EL (cell line): ENCODE measurements around the gene OSBPL3.
A peak's percentile ranks its signal among the peaks of the same experiment; 100 is the strongest.
"Not testable (repeated sequence)": the region's sequence is repeated elsewhere in the genome, so short reads cannot be mapped to it uniquely, and the experiment has no call there.

Experiments used
- DNase-seq: peaks from one replicate; pipeline ENCODE4 v3.0.0-alpha.2; 2016

The OSBPL3 gene

DNA sequence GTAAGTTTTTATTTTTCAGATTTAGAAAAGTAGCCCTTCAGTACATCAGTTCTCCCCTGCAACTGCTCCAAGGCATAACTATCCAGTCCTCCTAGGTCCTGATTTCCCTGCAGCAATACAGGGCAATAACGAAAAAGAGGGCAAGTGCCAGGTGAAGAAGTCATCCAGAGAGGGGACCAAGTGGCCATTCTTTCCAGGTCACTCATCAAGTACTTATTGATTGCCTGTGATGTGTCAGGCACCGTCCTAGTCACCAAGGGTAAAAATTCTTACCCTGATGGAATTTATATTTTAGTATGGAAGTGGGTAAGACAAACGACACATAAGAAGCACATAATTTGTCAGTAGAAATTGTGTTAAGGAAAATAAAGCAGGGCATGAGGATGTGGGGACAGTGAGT is 155.6 kb downstream of the OSBPL3 start:
- no peak for DNase-seq

DNA sequence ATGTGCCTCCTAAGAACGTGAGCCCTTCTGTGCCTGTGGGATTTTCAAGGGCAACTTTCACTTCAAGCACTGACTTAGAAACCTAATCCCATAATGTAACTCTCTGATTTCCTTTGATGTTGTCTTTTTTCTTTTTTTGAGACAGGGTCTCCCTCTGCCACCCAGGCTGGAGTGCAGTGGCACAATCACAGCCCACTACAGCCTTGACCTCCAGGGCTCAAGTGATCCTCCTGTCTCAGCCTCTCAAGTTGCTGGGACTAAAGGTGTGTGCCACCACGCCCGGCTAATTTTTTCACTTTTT is 158.3 kb downstream of the OSBPL3 start:
- DNase-seq: no peak

- peak; percentile 97 for DNase-seq
These were observed 158.8 kb downstream of the OSBPL3 start for GRCh38 chr7:24821045-24821753.

GRCh38 chr7:24820730-24821044 is 159.3 kb downstream of the OSBPL3 start:
- DNase-seq: peak; percentile 94

GRCh38 chr7:24819916-24820689 is 159.9 kb downstream of the OSBPL3 start:
- peak; percentile 90 for DNase-seq

GRCh38 chr7:24817339-24817738 is 162.6 kb downstream of the OSBPL3 start:
- DNase-seq: no peak

DNA sequence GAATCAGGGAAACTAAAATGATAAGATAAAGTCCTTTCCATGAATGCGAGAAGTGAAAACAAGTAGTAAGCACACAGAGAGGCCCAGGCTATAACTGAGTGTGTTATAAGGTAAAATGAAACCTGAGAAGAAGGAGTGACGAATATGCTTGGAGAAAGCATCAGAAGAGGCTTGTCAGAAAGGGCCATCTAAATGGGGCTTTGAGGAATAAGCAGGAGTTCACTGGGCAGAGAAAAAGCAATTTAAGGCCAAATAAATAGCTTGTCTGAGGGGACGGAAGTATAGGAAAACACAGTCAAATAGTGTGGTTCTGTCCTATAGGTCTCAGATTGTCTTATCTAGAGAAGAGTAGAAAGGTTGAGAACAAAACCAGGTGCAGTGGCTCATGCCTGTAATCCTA is 163.1 kb downstream of the OSBPL3 start:
- DNase-seq: no peak

- peak; percentile 51 for DNase-seq
These were observed 167.6 kb downstream of the OSBPL3 start for GRCh38 chr7:24812305-24812945.

DNA sequence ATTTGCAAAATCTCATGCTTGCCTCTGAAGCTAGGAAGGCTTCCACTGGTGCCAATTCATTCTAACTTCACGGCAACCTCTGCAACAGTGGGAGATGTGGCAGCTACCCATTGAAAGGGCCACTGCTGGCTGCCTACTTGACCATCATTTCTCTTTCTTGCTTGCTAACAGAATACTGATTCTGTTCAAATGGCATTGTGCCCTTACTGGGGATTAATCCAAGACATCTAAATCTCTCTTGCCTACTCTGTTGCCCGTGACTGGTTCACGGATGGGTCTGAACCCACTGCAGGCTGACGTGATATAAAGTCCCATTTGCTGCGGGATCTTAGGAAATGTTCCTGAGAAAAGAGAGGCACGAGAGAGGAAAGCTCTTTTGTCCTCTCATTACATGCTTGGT is 171.5 kb downstream of the OSBPL3 start:
- no peak for DNase-seq

DNA sequence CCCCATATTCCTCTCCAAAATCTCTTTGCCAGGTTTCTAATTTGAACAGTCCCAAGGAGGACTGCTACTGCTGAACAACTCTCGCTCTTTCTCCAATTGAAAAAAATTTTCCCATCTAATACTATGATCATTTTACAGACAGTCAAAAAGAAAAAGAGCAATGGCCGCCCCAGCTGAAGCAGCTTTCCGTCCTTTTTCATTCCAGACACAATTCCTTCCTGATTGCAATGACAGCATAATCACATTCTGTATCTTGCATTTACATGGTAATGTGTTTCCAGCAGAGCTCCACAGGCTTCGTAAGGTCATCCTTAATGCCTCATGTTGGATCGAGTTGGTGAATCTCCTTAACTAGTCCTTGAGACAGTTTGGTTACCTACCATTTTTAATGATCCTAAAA is 177.7 kb downstream of the OSBPL3 start:
- no peak for DNase-seq

GRCh38 chr7:24801883-24802282 is 178.1 kb downstream of the OSBPL3 start:
- no peak for DNase-seq

GRCh38 chr7:24800667-24801066 is 179.3 kb downstream of the OSBPL3 start:
- no peak for DNase-seq

- no peak for DNase-seq
These were observed 179.9 kb downstream of the OSBPL3 start for GRCh38 chr7:24800073-24800472.

DNA sequence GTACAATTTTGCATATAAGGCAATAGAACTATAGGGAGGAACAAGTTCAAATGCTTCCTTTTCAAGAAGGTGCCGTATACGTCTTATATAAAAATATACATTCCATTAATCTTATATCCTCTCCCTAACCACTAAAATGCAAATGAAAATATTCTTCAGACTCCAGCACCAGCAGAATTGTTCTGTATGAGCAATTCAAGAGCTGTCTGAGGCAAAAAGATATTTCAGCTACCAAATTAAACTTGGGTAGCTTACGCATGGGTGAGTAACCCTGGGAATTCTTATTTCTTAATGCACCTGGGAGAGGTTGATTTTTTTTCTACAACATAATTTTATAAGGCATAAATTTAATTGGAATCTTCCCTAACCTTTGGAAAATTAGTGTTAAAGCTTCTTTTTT is 180.5 kb downstream of the OSBPL3 start:
- no peak for DNase-seq

DNA sequence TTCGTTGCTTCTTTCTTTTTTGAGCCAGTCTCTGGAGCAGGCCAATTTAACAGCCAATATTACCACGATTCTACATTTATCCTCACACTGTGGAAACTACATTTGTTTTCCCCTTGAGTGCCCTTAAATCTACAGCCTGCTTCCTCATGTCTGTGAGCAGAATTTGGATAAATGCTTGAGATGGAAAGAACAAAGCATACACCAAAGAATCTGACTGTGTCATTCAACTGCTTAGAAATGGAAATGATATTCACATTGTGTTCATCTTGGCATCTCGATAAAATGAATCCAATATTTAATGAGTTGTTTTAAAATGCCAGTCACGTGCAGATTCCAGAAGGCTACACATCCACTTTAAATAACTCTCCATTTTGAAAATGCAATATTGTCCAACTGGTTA is 181.7 kb downstream of the OSBPL3 start:
- DNase-seq: no peak

DNA sequence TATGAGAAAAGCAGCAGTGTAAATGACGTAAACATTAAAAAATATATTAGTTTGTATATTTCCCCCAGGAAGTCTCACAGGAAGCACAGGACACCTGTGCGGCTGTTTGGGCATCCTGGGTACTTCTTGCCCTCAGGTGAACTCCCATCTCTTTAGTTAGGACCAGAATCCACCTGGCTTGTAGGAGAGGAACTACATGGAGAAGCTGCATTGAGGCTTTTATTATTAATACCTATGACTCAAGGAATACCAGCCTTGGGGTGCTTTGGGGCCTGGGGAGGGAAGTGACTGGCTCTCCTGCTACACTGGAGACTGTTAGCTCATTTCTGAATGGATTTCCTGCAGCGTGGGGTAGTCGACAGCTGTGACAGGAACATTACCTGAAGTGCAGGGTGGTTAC is 182.7 kb downstream of the OSBPL3 start:
- no peak for DNase-seq

- no peak for DNase-seq
These were observed 184.6 kb downstream of the OSBPL3 start for GRCh38 chr7:24795407-24795767.

DNA sequence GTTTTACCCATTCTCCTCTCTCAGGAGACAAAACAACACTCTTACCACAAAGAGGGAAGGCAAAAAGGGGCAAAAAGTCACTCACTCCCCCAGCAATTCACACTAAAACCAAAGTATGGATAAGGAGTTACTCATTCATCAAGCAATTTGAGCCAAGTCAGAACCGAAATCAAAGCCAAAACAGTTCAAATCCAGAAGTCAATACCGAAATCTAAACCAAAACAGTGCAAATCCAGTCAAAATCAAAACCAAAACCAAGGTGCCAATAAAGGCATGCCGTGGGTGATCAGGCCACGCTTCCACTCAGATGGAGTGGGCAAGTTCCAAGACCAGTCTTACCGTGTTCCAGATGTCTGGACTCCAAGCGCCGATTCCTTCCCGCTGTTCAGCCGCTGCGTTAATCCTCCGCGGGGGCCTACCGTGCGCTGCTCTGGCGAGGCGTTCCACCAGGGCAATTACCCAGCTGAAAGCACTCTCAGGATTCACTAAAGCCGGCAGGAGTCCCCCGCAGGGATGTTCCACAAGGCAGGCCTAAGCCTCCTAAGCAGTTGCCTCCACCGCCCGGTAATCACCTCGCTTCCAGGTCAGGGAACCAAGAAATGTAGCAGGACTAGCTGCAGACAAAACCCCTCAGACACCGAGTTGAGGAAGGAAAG is 185.1 kb downstream of the OSBPL3 start:
- not testable (repeated sequence) for DNase-seq

GRCh38 chr7:24793982-24794648 is 185.9 kb downstream of the OSBPL3 start:
- no peak for DNase-seq

- no peak for DNase-seq
These were observed 190.9 kb downstream of the OSBPL3 start for GRCh38 chr7:24788961-24789576.

DNA sequence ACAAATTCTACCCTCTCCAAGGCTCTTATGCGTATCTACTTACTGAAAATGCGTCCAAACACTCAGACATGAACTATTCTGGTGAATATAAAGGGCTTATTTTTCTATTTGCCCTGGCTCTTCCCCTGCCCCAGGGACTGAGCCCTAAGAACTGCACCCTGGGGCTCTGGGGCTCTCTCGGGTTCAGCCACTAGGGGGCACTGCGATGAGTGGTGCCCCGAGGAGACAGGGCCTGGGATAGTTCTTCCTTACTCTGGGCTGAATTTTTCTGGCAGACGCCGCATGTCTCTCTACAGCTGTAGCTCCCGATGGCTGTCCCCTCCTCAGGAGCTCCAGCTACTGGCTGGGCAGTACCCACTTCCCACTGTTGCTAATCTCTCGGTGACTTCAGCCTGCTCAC is 191.9 kb downstream of the OSBPL3 start:
- no peak for DNase-seq

DNA sequence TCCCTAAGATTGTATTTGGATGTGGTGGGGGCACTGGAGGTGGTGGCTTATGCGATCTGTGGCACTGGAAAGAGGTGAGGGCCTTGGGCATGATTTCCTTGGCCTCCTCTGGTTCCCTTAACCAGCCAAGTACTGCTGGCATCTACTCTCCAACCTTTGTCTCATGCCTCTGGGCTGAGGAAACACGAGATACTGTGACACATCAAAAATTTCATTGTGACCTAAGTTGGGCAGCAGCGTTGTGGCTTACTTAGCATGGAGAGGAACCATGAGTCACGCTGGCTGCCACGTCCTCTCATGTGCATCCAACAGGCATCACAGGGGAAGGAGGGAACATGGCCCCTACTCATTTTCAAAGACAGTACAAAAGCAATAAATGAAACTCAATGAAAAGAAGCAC is 193.0 kb downstream of the OSBPL3 start:
- peak; percentile 98 for DNase-seq

- no peak for DNase-seq
These were observed 193.7 kb downstream of the OSBPL3 start for GRCh38 chr7:24786306-24786705.
